Brain microvascular endothelial cell (primary cell): ENCODE measurements around the gene CD101.
"Not testable (repeated sequence)": the region's sequence is repeated elsewhere in the genome, so short reads cannot be mapped to it uniquely, and the experiment has no call there.

Source experiments
- DNase-seq: peaks from one replicate; pipeline ENCODE4 v3.0.0-alpha.2; 2020
- H3K27ac ChIP-seq: fragments of 250-450 bp; sonication (Bioruptor Pico); 2 replicates; pipeline ENCODE4 v1.5.1; 2020; ENCODE audit warnings: mild to moderate bottlenecking, moderate library complexity
- H3K27me3 ChIP-seq: fragments of 250-450 bp; sonication (Bioruptor Pico); replicated peaks from 2 replicates; pipeline ENCODE4 v1.5.1; 2020; ENCODE audit warnings: mild to moderate bottlenecking
- H3K36me3 ChIP-seq: fragments of 250-450 bp; sonication (Bioruptor Pico); replicated peaks from 2 replicates; pipeline ENCODE4 v1.5.1; 2020; ENCODE audit warnings: mild to moderate bottlenecking
- H3K4me3 ChIP-seq: 2 replicates; pipeline ENCODE4 v1.5.1; 2011; ENCODE audit warnings: low read depth, mild to moderate bottlenecking, control low read depth, low read length, moderate library complexity
- CTCF ChIP-seq: IDR thresholded peaks from 2 replicates; pipeline ENCODE4 v1.5.1; 2011; ENCODE audit warnings: low read depth, mild to moderate bottlenecking, moderate library complexity, low read length, control low read depth, inconsistent platforms; ENCODE audit errors: missing control alignments
- in situ Hi-C: cut with HindIII; loops from 2 replicates; pipeline ENCODE4 v1.10.0; 2017; ENCODE audit warnings: low sequenced_read_pairs, low pct_ligation_motif_present

CD101 gene

GRCh38 chr1:116971965-116972673, 29.4 kb upstream of the CD101 start:
- no peak for DNase-seq
- Histone ChIP-seq H3K4me3 (no peak overlapping the region), H3K36me3 (no peaks in the 10 kb centered on the region), H3K27ac (peak overlapping the region; percentile 5), H3K27me3 (no peaks in the 10 kb centered on the region)
- in situ Hi-C loops, result no loop called here
- TF ChIP-seq CTCF, result no peak

GRCh38 chr1:116972674-116973030, 28.9 kb upstream of the CD101 start:
- no peaks in the 10 kb centered on the region for H3K36me3 ChIP-seq
- H3K27ac ChIP-seq, result peak overlapping the region; percentile 5
- DNase-seq, result no peak
- H3K4me3 ChIP-seq, result no peak overlapping the region
- no peaks in the 10 kb centered on the region for H3K27me3 ChIP-seq
- in situ Hi-C loops, result no loop called here
- no peak for TF ChIP-seq CTCF

GRCh38 chr1:116980309-116980708, 21.3 kb upstream of the CD101 start:
- in situ Hi-C loops, H3K27ac ChIP-seq, H3K27me3 ChIP-seq, H3K36me3 ChIP-seq, H3K4me3 ChIP-seq, DNase-seq: not testable (repeated sequence)

GRCh38 chr1:116981521-116982037, 20.0 kb upstream of the CD101 start:
- no peak for DNase-seq
- in situ Hi-C loops, result no loop called here
- Histone ChIP-seq H3K4me3 (no peak overlapping the region), H3K27me3 (no peaks in the 10 kb centered on the region), H3K27ac (no peak overlapping the region), H3K36me3 (no peaks in the 10 kb centered on the region)
- no peak for TF ChIP-seq CTCF

GRCh38 chr1:116982319-116983004, 19.1 kb upstream of the CD101 start:
- no peaks in the 10 kb centered on the region for H3K36me3 ChIP-seq
- no peak overlapping the region for H3K4me3 ChIP-seq
- no peaks in the 10 kb centered on the region for H3K27me3 ChIP-seq
- TF ChIP-seq CTCF, result no peak
- in situ Hi-C loops, result no loop called here
- no peak for DNase-seq
- H3K27ac ChIP-seq, result no peak overlapping the region

GRCh38 chr1:116983112-116983511, 18.4 kb upstream of the CD101 start:
- in situ Hi-C loops, result no loop called here
- Histone ChIP-seq H3K27ac (no peak overlapping the region), H3K36me3 (no peaks in the 10 kb centered on the region), H3K4me3 (no peak overlapping the region), H3K27me3 (no peaks in the 10 kb centered on the region)
- DNase-seq, result no peak
- no peak for TF ChIP-seq CTCF
